ENCODE results near the gene HS3ST1.

DNA sequence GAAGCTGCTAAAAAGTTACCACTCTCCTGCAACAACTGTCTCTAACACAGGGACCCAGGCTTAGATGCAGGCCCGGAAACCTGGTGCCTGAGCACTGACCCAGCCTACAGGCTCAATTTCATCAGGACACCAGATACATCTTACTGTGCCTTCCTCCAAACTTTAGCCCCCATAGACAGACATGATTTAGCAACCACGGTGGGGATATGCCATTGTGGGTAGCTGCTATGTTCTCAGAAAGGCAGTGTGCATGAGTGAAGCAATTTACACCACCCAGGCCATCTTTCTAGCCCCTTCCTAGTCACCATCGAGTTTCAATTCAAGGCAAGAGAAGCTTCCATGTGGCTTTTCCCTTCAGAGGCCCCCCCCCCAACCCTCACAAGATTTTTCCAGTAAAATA lies 2.7 kb downstream of the HS3ST1 start:
- TF ChIP-seq CTCF (conservative IDR thresholded peaks at IDR 0.05; ENCODE audit: low read depth, low read length) (no peak), EZH2 (IDR thresholded peaks at IDR 0.05; ENCODE audit: borderline replicate concordance, low read depth, low read length, poor library complexity, severe bottlenecking) (no peak)

Data from A673 (cell line).